B cell (primary cell): ENCODE measurements around the gene AP4M1.

ENCODE experiments used
- CTCF ChIP-seq: fragments of 200-600 bp; IDR thresholded peaks from one replicate; pipeline ENCODE4 v1.8.0; 2022; ENCODE audit warnings: antibody characterized with exemption, mild to moderate bottlenecking
- EZH2 ChIP-seq: IDR thresholded peaks from 2 replicates; pipeline ENCODE4 v1.6.1; 2012; ENCODE audit warnings: borderline replicate concordance, low read depth, mild to moderate bottlenecking, moderate library complexity, low read length; ENCODE audit not compliant: insufficient read depth, poor library complexity, severe bottlenecking

GRCh38 chr7:100053215-100053614 lies 48.2 kb upstream of the AP4M1 start:
- no peak for TF ChIP-seq CTCF
- TF ChIP-seq EZH2, result no peak
